Choroid plexus epithelial cell (primary cell): ENCODE measurements around the gene GLIS2.

Experiments
- DNase-seq: peaks from one replicate; pipeline ENCODE4 v3.0.0-alpha.2; 2010; ENCODE audit warnings: low read depth
- H3K4me3 ChIP-seq: 2 replicates; pipeline ENCODE4 v1.5.1; 2011; ENCODE audit warnings: low read depth, mild to moderate bottlenecking, control low read depth, low read length, moderate library complexity
- TF ChIP-seq, protein P1 (sequence below): conservative IDR thresholded peaks from 2 replicates; pipeline ENCODE4 v1.5.1; 2011; ENCODE audit warnings: low read depth, mild to moderate bottlenecking, control low read depth, inconsistent platforms, low read length, moderate library complexity

Gene GLIS2

GRCh38 chr16:4378161-4378666 lies 62.3 kb downstream of the GLIS2 start:
- no peak overlapping the region for H3K4me3 ChIP-seq
- TF ChIP-seq, protein P1, sequence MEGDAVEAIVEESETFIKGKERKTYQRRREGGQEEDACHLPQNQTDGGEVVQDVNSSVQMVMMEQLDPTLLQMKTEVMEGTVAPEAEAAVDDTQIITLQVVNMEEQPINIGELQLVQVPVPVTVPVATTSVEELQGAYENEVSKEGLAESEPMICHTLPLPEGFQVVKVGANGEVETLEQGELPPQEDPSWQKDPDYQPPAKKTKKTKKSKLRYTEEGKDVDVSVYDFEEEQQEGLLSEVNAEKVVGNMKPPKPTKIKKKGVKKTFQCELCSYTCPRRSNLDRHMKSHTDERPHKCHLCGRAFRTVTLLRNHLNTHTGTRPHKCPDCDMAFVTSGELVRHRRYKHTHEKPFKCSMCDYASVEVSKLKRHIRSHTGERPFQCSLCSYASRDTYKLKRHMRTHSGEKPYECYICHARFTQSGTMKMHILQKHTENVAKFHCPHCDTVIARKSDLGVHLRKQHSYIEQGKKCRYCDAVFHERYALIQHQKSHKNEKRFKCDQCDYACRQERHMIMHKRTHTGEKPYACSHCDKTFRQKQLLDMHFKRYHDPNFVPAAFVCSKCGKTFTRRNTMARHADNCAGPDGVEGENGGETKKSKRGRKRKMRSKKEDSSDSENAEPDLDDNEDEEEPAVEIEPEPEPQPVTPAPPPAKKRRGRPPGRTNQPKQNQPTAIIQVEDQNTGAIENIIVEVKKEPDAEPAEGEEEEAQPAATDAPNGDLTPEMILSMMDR = no peak
- no peak for DNase-seq

- no peak for DNase-seq
- TF ChIP-seq, protein P1 = no peak
- H3K4me3 ChIP-seq = no peak overlapping the region
These were observed 63.3 kb downstream of the GLIS2 start for GRCh38 chr16:4378999-4379690.

- TF ChIP-seq, protein P1 = no peak
- no peak overlapping the region for H3K4me3 ChIP-seq
- no peak for DNase-seq
These were observed 64.5 kb downstream of the GLIS2 start for GRCh38 chr16:4380119-4381063.

GRCh38 chr16:4381072-4381934 lies 65.4 kb downstream of the GLIS2 start:
- no peak overlapping the region for H3K4me3 ChIP-seq
- TF ChIP-seq, protein P1 = no peak
- DNase-seq = no peak

- no peak for DNase-seq
- TF ChIP-seq, protein P1 = no peak
- no peak overlapping the region for H3K4me3 ChIP-seq
These were observed 66.3 kb downstream of the GLIS2 start for GRCh38 chr16:4381935-4382794.

DNA sequence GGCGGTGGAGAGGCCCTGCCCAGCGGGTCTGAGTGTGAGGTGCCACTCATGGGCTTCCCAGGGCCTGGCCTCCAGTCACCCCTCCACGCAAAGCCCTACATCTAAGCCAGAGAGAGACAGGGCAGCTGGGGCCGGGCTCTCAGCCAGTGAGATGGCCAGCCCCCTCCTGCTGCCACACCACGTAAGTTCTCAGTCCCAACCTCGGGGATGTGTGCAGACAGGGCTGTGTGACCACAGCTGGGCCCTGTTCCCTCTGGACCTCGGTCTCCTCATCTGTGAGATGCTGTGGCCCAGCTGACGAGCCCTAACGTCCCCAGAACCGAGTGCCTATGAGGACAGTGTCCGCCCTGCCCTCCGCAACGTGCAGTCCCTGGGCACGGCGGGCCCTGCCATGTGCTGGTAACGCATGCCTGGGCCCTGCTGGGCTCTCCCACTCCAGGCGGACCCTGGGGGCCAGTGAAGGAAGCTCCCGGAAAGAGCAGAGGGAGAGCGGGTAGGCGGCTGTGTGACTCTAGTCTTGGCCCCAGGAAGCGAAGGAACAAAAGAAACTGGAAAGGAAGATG lies 67.0 kb downstream of the GLIS2 start:
- TF ChIP-seq, protein P1 = no peak
- DNase-seq = no peak
- no peak overlapping the region for H3K4me3 ChIP-seq
